ENCODE results near the gene NACC2. TPM values are rescaled to one million over a fixed set of nuclear protein-coding genes. Genes with fewer than 3 reads are reported as not detected.

NACC2 gene
- total RNA-seq, 2 donors from 2014 or later, result 24.5 to 55.2 TPM

DNA sequence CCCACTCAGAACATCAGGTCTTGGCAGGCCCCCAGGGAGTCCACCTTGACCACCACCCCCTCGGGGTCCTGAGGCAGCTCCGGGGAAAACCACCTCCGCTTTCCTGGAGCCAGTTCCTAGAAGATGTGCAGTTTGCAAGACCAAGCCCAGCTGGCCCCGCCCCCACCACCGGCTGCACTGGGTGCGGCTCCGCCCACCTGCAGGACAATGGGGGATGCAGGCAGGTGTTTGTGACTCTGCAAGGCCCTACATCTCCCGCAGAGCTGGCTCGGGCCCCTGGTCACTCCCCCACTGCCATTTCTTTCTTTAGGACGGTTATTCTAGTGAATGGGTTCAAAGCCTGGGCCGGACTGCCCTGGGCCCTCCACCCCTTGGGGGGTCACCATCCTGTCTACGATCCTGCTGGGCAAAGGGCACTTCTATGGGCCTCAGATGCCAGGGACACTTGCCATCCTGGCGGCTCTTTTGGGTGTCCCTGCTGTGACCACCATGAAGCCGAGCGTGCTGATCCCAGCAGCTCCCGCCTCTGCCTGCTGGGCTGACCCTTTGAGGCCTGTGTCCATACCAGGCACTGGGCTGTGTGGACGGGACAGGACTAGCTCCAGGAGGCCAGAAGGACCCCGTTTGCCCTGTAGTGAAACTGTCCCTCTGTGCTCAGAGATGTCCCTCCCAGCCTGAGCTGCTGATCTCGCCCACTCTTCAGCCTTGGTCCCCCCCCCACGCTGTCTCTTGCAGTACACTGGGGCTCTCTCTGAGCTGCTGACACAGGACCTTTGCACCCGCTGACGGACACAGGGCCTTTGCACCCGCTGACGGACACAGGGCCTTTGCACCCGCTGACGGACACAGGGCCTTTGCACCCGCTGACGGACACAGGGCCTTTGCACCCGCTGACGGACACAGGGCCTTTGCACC, 5.9 kb upstream of the NACC2 start:
- H3K27ac ChIP-seq, result no peak overlapping the region
- no peak overlapping the region for H3K4me3 ChIP-seq
- H3K4me1 ChIP-seq (replicated peaks), result peaks cover 4% of the 10 kb centered on the region
- WGBS, result 74% methylated on average over 18 of the region's 30 CpGs
- intact Hi-C loops (cut with DNase I), result no loop called here
- TF ChIP-seq POLR2A (IDR thresholded peaks at IDR 0.05) (no peak), POLR2AphosphoS5 (IDR thresholded peaks at IDR 0.05) (no peak)
- TF ChIP-seq, protein P1, sequence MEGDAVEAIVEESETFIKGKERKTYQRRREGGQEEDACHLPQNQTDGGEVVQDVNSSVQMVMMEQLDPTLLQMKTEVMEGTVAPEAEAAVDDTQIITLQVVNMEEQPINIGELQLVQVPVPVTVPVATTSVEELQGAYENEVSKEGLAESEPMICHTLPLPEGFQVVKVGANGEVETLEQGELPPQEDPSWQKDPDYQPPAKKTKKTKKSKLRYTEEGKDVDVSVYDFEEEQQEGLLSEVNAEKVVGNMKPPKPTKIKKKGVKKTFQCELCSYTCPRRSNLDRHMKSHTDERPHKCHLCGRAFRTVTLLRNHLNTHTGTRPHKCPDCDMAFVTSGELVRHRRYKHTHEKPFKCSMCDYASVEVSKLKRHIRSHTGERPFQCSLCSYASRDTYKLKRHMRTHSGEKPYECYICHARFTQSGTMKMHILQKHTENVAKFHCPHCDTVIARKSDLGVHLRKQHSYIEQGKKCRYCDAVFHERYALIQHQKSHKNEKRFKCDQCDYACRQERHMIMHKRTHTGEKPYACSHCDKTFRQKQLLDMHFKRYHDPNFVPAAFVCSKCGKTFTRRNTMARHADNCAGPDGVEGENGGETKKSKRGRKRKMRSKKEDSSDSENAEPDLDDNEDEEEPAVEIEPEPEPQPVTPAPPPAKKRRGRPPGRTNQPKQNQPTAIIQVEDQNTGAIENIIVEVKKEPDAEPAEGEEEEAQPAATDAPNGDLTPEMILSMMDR (IDR thresholded peaks at IDR 0.05), result no peak
- H3K36me3 ChIP-seq, result no peaks in the 10 kb centered on the region
- H3K27me3 ChIP-seq (replicated peaks; ENCODE audit: insufficient read depth), result no peaks in the 10 kb centered on the region
- H3K9me3 ChIP-seq, result no peaks in the 10 kb centered on the region
- DNase-seq (ENCODE audit: low spot score), result no peak

DNA sequence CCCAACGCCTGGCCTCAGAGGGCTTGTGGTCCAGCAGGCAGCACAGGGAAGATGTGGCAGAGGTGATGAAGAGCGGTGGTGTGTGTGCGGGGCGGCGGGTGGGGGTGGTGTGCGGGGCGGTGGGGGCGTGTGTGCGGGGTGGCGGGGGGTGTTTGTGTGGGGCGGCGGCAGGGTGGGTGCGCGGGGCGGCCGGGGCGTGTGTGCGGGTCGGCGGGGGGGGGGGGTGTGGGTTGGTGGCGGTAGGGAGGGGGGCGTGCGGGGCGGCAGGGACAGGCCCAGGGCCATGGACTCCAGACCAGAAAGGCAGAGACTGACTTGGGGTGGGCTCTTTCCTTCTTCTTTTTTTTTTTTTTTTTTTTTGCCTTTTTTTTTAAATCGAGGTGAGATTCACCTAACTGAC, 4.5 kb upstream of the NACC2 start:
- Histone ChIP-seq H3K27me3 (replicated peaks; ENCODE audit: insufficient read depth) (no peaks in the 10 kb centered on the region), H3K9me3 (no peaks in the 10 kb centered on the region), H3K27ac (no peak overlapping the region), H3K4me3 (no peak overlapping the region), H3K36me3 (no peaks in the 10 kb centered on the region), H3K4me1 (replicated peaks) (peaks cover 6% of the 10 kb centered on the region)
- no peak for DNase-seq (ENCODE audit: low spot score)
- TF ChIP-seq POLR2AphosphoS5 (IDR thresholded peaks at IDR 0.05) (no peak), POLR2A (IDR thresholded peaks at IDR 0.05) (no peak)
- TF ChIP-seq, protein P1 (IDR thresholded peaks at IDR 0.05), result no peak
- WGBS, result 56% methylated on average over 24 of the region's 25 CpGs
- intact Hi-C loops (cut with DNase I), result no loop called here

DNA sequence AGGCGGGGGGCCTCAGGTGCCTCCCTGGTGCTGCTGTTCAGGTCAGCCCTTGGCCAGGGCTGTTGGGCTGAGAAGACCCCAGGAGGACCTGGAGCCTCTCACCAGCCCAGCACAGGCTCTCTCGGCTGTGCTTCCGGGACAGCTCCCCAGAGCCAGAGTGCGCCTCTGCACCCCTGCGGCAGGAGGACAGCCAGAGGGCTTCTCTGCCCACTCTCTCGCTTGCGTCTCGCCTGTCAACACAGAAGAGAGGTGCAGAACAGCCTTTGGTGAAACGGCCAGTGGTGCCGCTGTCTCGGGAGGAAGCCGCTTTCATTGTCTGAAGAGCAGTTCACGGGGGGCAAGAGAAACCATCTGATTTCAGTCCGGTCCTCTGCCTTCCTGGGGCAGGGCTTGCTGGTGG, 3.8 kb upstream of the NACC2 start:
- Histone ChIP-seq H3K36me3 (no peaks in the 10 kb centered on the region), H3K27me3 (replicated peaks; ENCODE audit: insufficient read depth) (no peaks in the 10 kb centered on the region), H3K4me1 (replicated peaks) (peaks cover 6% of the 10 kb centered on the region), H3K4me3 (no peak overlapping the region), H3K9me3 (no peaks in the 10 kb centered on the region), H3K27ac (no peak overlapping the region)
- intact Hi-C loops (cut with DNase I), result no loop called here
- TF ChIP-seq POLR2AphosphoS5 (IDR thresholded peaks at IDR 0.05) (no peak), POLR2A (IDR thresholded peaks at IDR 0.05) (no peak)
- TF ChIP-seq, protein P1 (IDR thresholded peaks at IDR 0.05), result no peak
- no peak for DNase-seq (ENCODE audit: low spot score)
- WGBS, result 62% methylated on average over 14 of the region's 14 CpGs

DNA sequence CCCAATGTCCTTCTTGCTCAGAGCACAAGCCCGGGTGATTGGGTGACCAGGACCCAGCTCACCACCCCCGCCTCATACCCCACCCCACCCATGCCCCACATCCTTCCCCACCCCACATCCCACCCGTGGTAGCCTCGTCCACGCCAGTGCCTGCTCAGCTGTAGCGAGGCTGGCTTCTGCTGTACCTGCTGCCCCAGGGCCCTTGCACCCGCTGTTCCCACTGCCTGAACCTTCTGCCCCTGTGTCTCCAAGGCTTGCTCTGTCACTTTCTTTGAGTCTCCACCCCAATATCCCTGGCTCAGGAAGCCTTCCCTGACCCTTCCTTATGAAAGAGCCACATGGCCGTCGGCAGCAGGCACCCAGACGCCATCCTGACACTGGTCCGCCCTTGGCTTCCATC, 3.1 kb upstream of the NACC2 start:
- Histone ChIP-seq H3K27me3 (replicated peaks; ENCODE audit: insufficient read depth) (no peaks in the 10 kb centered on the region), H3K4me1 (replicated peaks) (peaks cover 6% of the 10 kb centered on the region), H3K9me3 (no peaks in the 10 kb centered on the region), H3K27ac (no peak overlapping the region), H3K36me3 (no peaks in the 10 kb centered on the region), H3K4me3 (no peak overlapping the region)
- no peak for DNase-seq (ENCODE audit: low spot score)
- intact Hi-C loops (cut with DNase I), result no loop called here
- WGBS, result 89% methylated on average over 11 of the region's 11 CpGs
- TF ChIP-seq, protein P1 (IDR thresholded peaks at IDR 0.05), result no peak

DNA sequence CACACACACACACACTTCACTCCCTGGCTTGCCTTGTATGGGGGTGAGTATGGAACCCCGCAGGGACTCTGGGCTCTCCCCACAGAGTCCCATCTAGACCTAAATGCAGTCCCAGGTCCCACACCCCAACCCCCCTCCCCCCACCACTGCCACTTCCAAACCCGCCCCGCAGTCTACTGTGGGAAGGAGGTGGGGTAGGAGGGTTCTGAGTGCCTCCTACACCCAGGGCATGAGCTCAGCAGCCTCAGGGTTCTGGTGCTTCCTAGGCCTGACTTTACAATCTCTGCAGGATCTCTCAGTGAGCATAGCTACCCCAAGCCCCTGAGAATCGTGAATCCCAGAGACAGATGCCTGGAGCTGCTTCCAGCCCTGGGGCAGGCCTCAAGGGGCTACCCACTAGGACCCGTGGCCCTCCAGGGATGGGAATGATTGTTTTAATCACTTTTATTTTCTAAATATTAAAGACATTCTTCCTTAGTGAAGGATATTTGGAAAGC, 1.5 kb upstream of the NACC2 start:
- TF ChIP-seq POLR2AphosphoS5 (IDR thresholded peaks at IDR 0.05) (no peak), POLR2A (IDR thresholded peaks at IDR 0.05) (no peak)
- TF ChIP-seq, protein P1 (IDR thresholded peaks at IDR 0.05), result no peak
- 83% methylated on average over 5 of the region's 5 CpGs for WGBS
- peak overlapping the region in 1 of 2 donors; percentile 96 for H3K4me3 ChIP-seq

More for the DNA sequence above, 1.5 kb upstream of the NACC2 start:
- Histone ChIP-seq H3K36me3 (no peaks in the 10 kb centered on the region), H3K9me3 (no peaks in the 10 kb centered on the region), H3K4me1 (replicated peaks) (peaks cover 9% of the 10 kb centered on the region), H3K27me3 (replicated peaks; ENCODE audit: insufficient read depth) (no peaks in the 10 kb centered on the region), H3K27ac (peak overlapping the region in 1 of 2 donors; percentile 89)
- intact Hi-C loops (cut with DNase I), result no loop called here
- no peak for DNase-seq (ENCODE audit: low spot score)

All from prostate gland (tissue), 2 donors.